Glutamatergic neuron (in vitro differentiated cells): ENCODE measurements around the gene STRA6. TPM values are rescaled to one million over a fixed set of nuclear protein-coding genes. Genes with fewer than 3 reads are reported as not detected.

Experiments
- DNase-seq: peaks from one replicate; pipeline ENCODE4 v3.0.0; 2022
- H3K27ac Mint-ChIP-seq: one replicate; pipeline ENCODE4 v1.8.0; 2020; ENCODE audit warnings: mild to moderate bottlenecking, mixed read lengths, inconsistent platforms; ENCODE audit not compliant: unreplicated experiment
- H3K27me3 Mint-ChIP-seq: one replicate; pipeline ENCODE4 v1.8.0; 2020; ENCODE audit warnings: mild to moderate bottlenecking, moderate library complexity, mixed read lengths, inconsistent platforms; ENCODE audit not compliant: unreplicated experiment
- H3K36me3 Mint-ChIP-seq: one replicate; pipeline ENCODE4 v1.8.0; 2020; ENCODE audit warnings: mild to moderate bottlenecking, mixed read lengths, inconsistent platforms; ENCODE audit not compliant: unreplicated experiment
- H3K4me1 Mint-ChIP-seq: one replicate; pipeline ENCODE4 v1.8.0; 2020; ENCODE audit warnings: mild to moderate bottlenecking, low read depth, mixed read lengths, inconsistent platforms; ENCODE audit not compliant: unreplicated experiment
- H3K4me3 Mint-ChIP-seq: one replicate; pipeline ENCODE4 v1.8.0; 2020; ENCODE audit warnings: mild to moderate bottlenecking, mixed read lengths, inconsistent platforms; ENCODE audit not compliant: unreplicated experiment
- H3K9me3 Mint-ChIP-seq: one replicate; pipeline ENCODE4 v1.8.0; 2020; ENCODE audit warnings: mild to moderate bottlenecking, moderate library complexity, mixed read lengths, inconsistent platforms; ENCODE audit not compliant: unreplicated experiment
- total RNA-seq: library from RNA; stranded (reverse); fragmentation: NEBNext Ultra II Directional; extraction: Animal tissue kit (Norgen Biotek cat#: 25700); gene quantifications from one replicate; pipeline ENCODE4 v1.2.1, GENCODE V29; 2021; ENCODE audit not compliant: unreplicated experiment
- TF ChIP-seq, protein P1 (sequence below): fragments of 200-600 bp; sonication (generic); IDR thresholded peaks from one replicate; pipeline ENCODE4 v1.5.0; 2021; ENCODE audit not compliant: partially characterized antibody, unreplicated experiment

Gene STRA6
- total RNA-seq, 1 donor from 2014 or later, result 8.4 TPM

DNA sequence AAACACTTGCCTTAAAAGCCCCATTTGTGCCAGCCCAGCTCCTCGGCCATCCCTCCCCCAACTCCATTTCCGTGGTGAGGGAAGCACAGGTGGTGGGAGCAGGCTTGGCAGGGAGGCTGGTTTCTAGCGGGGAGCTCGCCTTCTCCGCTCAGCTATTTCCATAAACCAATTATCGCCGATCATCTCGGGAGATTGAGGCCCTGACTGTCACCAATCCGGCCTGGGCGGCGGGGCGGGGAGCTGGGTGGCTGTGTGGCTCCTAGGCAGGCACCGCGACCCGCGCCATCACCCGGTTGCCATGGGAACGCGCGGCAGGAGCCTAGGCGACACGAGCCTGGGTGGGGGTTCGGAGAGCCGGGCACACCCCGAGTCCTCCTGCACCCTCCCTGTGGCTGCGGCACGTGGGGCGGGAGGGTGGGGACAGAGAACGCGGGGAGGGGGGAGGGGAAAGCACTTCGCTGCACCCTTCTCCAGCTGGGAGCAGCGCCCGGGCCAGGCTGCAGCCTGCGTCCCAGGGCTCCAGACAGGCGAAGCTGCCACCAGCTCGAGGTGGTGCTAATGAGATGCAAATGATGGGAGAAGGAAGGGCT, 42.9 kb upstream of the STRA6 start:
- Mint-ChIP-seq H3K36me3 (no peaks in the 10 kb centered on the region), H3K9me3 (peaks cover 10% of the 10 kb centered on the region), H3K4me3 (peak overlapping the region; percentile 81), H3K4me1 (peaks cover 20% of the 10 kb centered on the region), H3K27ac (peak overlapping the region; percentile 8), H3K27me3 (peaks cover 10% of the 10 kb centered on the region)
- TF ChIP-seq, protein P1, sequence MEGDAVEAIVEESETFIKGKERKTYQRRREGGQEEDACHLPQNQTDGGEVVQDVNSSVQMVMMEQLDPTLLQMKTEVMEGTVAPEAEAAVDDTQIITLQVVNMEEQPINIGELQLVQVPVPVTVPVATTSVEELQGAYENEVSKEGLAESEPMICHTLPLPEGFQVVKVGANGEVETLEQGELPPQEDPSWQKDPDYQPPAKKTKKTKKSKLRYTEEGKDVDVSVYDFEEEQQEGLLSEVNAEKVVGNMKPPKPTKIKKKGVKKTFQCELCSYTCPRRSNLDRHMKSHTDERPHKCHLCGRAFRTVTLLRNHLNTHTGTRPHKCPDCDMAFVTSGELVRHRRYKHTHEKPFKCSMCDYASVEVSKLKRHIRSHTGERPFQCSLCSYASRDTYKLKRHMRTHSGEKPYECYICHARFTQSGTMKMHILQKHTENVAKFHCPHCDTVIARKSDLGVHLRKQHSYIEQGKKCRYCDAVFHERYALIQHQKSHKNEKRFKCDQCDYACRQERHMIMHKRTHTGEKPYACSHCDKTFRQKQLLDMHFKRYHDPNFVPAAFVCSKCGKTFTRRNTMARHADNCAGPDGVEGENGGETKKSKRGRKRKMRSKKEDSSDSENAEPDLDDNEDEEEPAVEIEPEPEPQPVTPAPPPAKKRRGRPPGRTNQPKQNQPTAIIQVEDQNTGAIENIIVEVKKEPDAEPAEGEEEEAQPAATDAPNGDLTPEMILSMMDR, result no peak
- DNase-seq, result peak; percentile 78

DNA sequence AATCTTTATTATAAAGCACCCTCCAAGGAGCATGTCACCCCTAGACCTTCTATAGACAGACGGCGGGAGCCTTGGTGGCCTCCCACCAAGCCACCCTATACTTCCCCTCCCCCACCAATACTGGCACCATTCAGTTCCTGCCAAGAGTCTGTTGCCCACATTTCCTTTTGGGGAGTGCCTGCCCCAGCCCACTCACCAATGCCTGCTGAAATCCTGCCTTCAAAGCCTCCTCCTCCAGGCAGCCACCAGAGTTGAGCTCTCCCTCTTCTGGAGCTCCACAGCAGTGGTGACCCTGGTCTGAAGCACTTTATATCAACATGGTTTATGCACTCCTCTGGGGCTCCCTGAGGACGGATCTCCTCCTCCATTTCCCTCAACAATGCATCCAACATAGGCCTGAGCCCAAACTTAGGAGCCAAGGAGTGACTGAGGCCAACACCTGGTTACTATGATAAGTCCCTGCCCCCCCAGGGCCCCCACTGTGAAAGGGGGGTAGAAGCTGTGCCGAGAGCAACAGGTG, 42.3 kb upstream of the STRA6 start:
- H3K9me3 Mint-ChIP-seq, result peaks cover 9% of the 10 kb centered on the region
- TF ChIP-seq, protein P1, result no peak
- no peak for DNase-seq
- H3K4me3 Mint-ChIP-seq, result peak overlapping the region; percentile 52
- H3K27ac Mint-ChIP-seq, result no peak overlapping the region
- no peaks in the 10 kb centered on the region for H3K36me3 Mint-ChIP-seq
- H3K4me1 Mint-ChIP-seq, result peaks cover 20% of the 10 kb centered on the region
- H3K27me3 Mint-ChIP-seq, result peaks cover 10% of the 10 kb centered on the region

DNA sequence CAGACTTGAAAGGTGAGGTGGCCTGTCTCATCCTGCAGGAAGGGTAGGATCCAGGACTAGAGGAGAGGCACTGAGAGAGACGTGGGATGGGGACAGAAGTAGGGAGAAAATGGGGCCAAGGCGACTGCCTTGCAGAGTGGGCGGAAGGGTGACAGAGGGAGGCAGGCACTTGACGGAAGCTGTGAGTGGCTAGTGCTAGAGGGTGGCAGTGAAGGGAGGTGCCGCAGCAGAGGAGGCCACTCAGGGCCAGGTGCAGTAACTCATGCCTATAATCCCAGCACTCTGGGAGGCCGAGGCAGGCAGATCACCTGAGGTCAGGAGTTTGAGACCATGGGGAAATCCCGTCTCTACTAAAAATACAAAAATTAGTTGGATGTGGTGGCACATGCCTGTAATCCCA, 40.8 kb upstream of the STRA6 start:
- no peak overlapping the region for H3K27ac Mint-ChIP-seq
- TF ChIP-seq, protein P1, result no peak
- DNase-seq, result no peak
- H3K4me3 Mint-ChIP-seq, result no peak overlapping the region
- H3K36me3 Mint-ChIP-seq, result no peaks in the 10 kb centered on the region
- H3K4me1 Mint-ChIP-seq, result peaks cover 29% of the 10 kb centered on the region
- peaks cover 9% of the 10 kb centered on the region for H3K9me3 Mint-ChIP-seq
- peaks cover 10% of the 10 kb centered on the region for H3K27me3 Mint-ChIP-seq

DNA sequence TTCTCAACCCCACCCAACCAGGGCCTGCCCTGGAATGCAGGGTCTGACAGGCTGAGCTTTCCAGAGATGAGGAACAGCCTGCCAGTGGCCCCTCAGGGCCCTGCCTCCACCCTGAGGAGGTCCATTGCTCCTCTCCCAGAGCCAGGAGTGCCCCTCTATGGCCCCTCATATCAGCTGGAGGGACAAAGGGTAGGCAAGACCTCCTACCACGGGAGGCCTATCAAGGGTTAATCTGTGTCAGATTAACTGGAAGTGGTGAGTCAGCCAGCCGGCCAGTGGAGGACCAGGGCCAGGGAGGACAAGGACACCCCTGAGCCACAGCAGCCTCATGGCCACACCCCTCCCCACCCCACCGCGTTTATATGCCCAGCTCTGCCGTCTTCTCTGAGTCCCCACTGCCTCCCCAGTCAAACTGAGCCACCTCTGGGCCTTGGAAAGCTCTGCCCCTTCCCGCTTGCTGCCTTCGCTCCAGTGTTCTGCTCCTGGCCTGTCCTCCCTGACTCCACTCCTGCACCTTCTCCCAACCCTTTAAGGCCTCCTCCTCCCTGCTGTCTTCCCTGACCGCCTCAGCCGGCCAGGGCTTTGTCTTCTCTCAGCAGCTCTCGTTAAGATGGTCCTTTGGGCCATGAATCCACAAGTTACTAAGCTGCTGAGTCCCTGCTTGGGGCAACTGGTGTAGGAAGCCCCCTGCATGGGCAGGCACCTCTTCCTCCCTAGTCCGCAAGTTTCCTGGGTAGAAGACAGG, 40.0 kb upstream of the STRA6 start:
- H3K27ac Mint-ChIP-seq, result no peak overlapping the region
- DNase-seq, result no peak
- peaks cover 12% of the 10 kb centered on the region for H3K27me3 Mint-ChIP-seq
- H3K4me1 Mint-ChIP-seq, result peaks cover 29% of the 10 kb centered on the region
- H3K4me3 Mint-ChIP-seq, result no peak overlapping the region
- H3K36me3 Mint-ChIP-seq, result no peaks in the 10 kb centered on the region
- TF ChIP-seq, protein P1, result no peak
- peaks cover 9% of the 10 kb centered on the region for H3K9me3 Mint-ChIP-seq

- peak overlapping the region; percentile 7 for H3K27ac Mint-ChIP-seq
- peaks cover 9% of the 10 kb centered on the region for H3K9me3 Mint-ChIP-seq
- DNase-seq, result no peak
- TF ChIP-seq, protein P1, result no peak
- H3K27me3 Mint-ChIP-seq, result peaks cover 12% of the 10 kb centered on the region
- H3K4me3 Mint-ChIP-seq, result peak overlapping the region; percentile 5
- no peaks in the 10 kb centered on the region for H3K36me3 Mint-ChIP-seq
- peaks cover 26% of the 10 kb centered on the region for H3K4me1 Mint-ChIP-seq
These were observed 38.5 kb upstream of the STRA6 start for GRCh38 chr15:74240897-74241614.
